Keratinocyte (primary cell): ENCODE results near the gene TLR1. TPM values are rescaled to one million over a fixed set of nuclear protein-coding genes. Genes with fewer than 3 reads are reported as not detected.
A peak's percentile ranks its signal among the peaks of the same experiment; 100 is the strongest.

Experiments used
- DNase-seq: peaks from one replicate; pipeline ENCODE4 v3.0.0-alpha.2; 2011; ENCODE audit warnings: low read depth, missing footprints, low spot score
- FAIRE-seq: peaks from 2 replicates; lab custom pipeline; 2011; peaks lifted over from hg19 to GRCh38; lab: Jason Lieb, UNC
- H2AFZ ChIP-seq: 2 replicates; pipeline ENCODE4 v1.6.0; 2012; ENCODE audit warnings: low read length, control low read depth, inconsistent platforms; ENCODE audit not compliant: control insufficient read depth
- H3K27ac ChIP-seq: 2 replicates; pipeline ENCODE4 v1.5.1; 2011; ENCODE audit warnings: low read length; ENCODE audit not compliant: control insufficient read depth, insufficient read depth
- H3K27me3 ChIP-seq: 3 replicates; pipeline ENCODE4 v1.6.0; 2011; ENCODE audit warnings: low read length; ENCODE audit not compliant: control insufficient read depth, insufficient read depth; ENCODE audit errors: extremely low read depth
- H3K36me3 ChIP-seq, 2 experiments: 2 replicates in 1 of 2; 3 replicates in 1 of 2; pipeline ENCODE4 v1.5.1; 2011; ENCODE audit warnings: low read length in 2 of 2, mild to moderate bottlenecking in 1 of 2; ENCODE audit not compliant: control insufficient read depth in 2 of 2, insufficient read depth in 2 of 2; ENCODE audit errors: extremely low read depth in 1 of 2
- H3K4me1 ChIP-seq: 3 replicates; pipeline ENCODE4 v1.5.1; 2011; ENCODE audit warnings: low read length; ENCODE audit not compliant: control insufficient read depth, insufficient read depth; ENCODE audit errors: extremely low read depth
- H3K4me2 ChIP-seq: 3 replicates; pipeline ENCODE4 v1.6.0; 2011; ENCODE audit warnings: low read depth, low read length; ENCODE audit not compliant: control insufficient read depth, insufficient read depth; ENCODE audit errors: extremely low read depth
- H3K4me3 ChIP-seq, 3 experiments: fragments of 200-600 bp in 1 of 3; sonication (generic) in 1 of 3; 2 replicates in 2 of 3; 3 replicates in 1 of 3; pipeline ENCODE4 v1.5.1; 2011 to 2016; ENCODE audit warnings: low read length in 3 of 3, mild to moderate bottlenecking in 3 of 3, control low read depth in 2 of 3, inconsistent platforms in 1 of 3, low read depth in 1 of 3, mixed read lengths in 1 of 3, mixed run types in 1 of 3, moderate library complexity in 1 of 3; ENCODE audit not compliant: control insufficient read depth in 2 of 3, insufficient read depth in 2 of 3; ENCODE audit errors: extremely low read depth in 1 of 3
- H3K79me2 ChIP-seq: 2 replicates; pipeline ENCODE4 v1.6.0; 2012; ENCODE audit warnings: low read length; ENCODE audit not compliant: control insufficient read depth, insufficient read depth
- H3K9ac ChIP-seq: 3 replicates; pipeline ENCODE4 v1.6.0; 2011; ENCODE audit warnings: low read length; ENCODE audit not compliant: control insufficient read depth, insufficient read depth; ENCODE audit errors: extremely low read depth
- H3K9me1 ChIP-seq: 3 replicates; pipeline ENCODE4 v1.6.0; 2011; ENCODE audit warnings: low read length; ENCODE audit not compliant: control insufficient read depth, insufficient read depth; ENCODE audit errors: extremely low read depth
- H3K9me3 ChIP-seq: 2 replicates; pipeline ENCODE4 v1.5.1; 2012; ENCODE audit warnings: low read depth, low read length; ENCODE audit not compliant: control insufficient read depth
- H4K20me1 ChIP-seq: 3 replicates; pipeline ENCODE4 v1.6.0; 2011; ENCODE audit warnings: low read length; ENCODE audit not compliant: control insufficient read depth, insufficient read depth; ENCODE audit errors: extremely low read depth
- CTCF ChIP-seq, 3 experiments: IDR thresholded peaks in 1 of 3; conservative IDR thresholded peaks in 1 of 3; optimal IDR thresholded peaks in 1 of 3; 2 replicates in 2 of 3; 3 replicates in 1 of 3; pipeline versions ENCODE3 to v1.5.1; 2011; ENCODE audit warnings: low read length in 3 of 3, mild to moderate bottlenecking in 3 of 3, moderate library complexity in 2 of 3, control low read depth in 1 of 3, inconsistent platforms in 1 of 3; ENCODE audit not compliant: insufficient read depth in 2 of 3; ENCODE audit errors: extremely low read depth in 1 of 3
- EZH2 ChIP-seq: IDR thresholded peaks from one replicate; pipeline ENCODE4 v1.6.1; 2012; ENCODE audit warnings: inconsistent platforms, mild to moderate bottlenecking, low read length, moderate library complexity
- dilution Hi-C: fragments of 300-500 bp; cut with MboI; formaldehyde crosslinking; loops from one replicate; pipeline ENCODE4 v1.7.0; 2020; ENCODE audit warnings: low sequenced_read_pairs; ENCODE audit not compliant: extremely low pct_ligation_motif_present
- polyA plus RNA-seq, 5 experiments: library from polyadenylated mRNA; depleted of rRNA in 3 of 5; stranded (reverse) in 3 of 5; stranded (forward) in 1 of 5; unstranded in 1 of 5; fragments of >200 nt; gene quantifications; 1 replicate in 1 of 5; 2 replicates in 3 of 5; 3 replicates in 1 of 5; pipeline versions ENCODE4 v1.2.1 to v1.2.3, GENCODE V29; 2011 to 2012; ENCODE audit warnings: missing spikeins in 2 of 5, low read depth in 1 of 5, low replicate concordance in 1 of 5

TLR1 gene
- polyA plus RNA-seq, 1 donor (not counting 4 experiments of a cell fraction or from before 2014, with no cell fraction given): 0.73 TPM

GRCh38 chr4:38784141-38784540, 20.4 kb downstream of the TLR1 start:
- Histone ChIP-seq H2AFZ (no peak overlapping the region), H3K36me3 (no peaks in the 10 kb centered on the region), H3K4me2 (no peak overlapping the region), H3K27me3 (no peaks in the 10 kb centered on the region), H3K9me3 (no peaks in the 10 kb centered on the region), H3K9ac (no peak overlapping the region), H3K9me1 (no peaks in the 10 kb centered on the region), H4K20me1 (no peaks in the 10 kb centered on the region), H3K4me3 (no peak overlapping the region), H3K27ac (no peak overlapping the region), H3K79me2 (no peaks in the 10 kb centered on the region), H3K4me1 (peaks cover 6% of the 10 kb centered on the region)
- TF ChIP-seq CTCF (optimal IDR thresholded peaks at IDR 0.05 in 1 of 3, IDR thresholded peaks at IDR 0.05 in 1 of 3, conservative IDR thresholded peaks at IDR 0.05 in 1 of 3; ENCODE audit: extremely low read depth in 1 of 3, insufficient read depth in 2 of 3, low read length in 3 of 3) (no peak), EZH2 (no peak)
- DNase-seq (no peak), FAIRE-seq (no peak)
- dilution Hi-C loops: no loop called here

GRCh38 chr4:38783109-38783460, 21.5 kb downstream of the TLR1 start:
- Histone ChIP-seq H3K9me3 (no peaks in the 10 kb centered on the region), H2AFZ (no peak overlapping the region), H3K27me3 (no peaks in the 10 kb centered on the region), H3K36me3 (no peaks in the 10 kb centered on the region), H3K9ac (no peak overlapping the region), H3K79me2 (no peaks in the 10 kb centered on the region), H3K4me3 (no peak overlapping the region), H3K4me2 (no peak overlapping the region), H3K9me1 (no peaks in the 10 kb centered on the region), H4K20me1 (no peaks in the 10 kb centered on the region), H3K27ac (no peak overlapping the region), H3K4me1 (peaks cover 4% of the 10 kb centered on the region)
- TF ChIP-seq CTCF (optimal IDR thresholded peaks at IDR 0.05 in 1 of 3, IDR thresholded peaks at IDR 0.05 in 1 of 3, conservative IDR thresholded peaks at IDR 0.05 in 1 of 3; ENCODE audit: extremely low read depth in 1 of 3, insufficient read depth in 2 of 3, low read length in 3 of 3) (peak in 1 of 3 experiments; percentile 5), EZH2 (no peak)
- no peak for DNase-seq
- FAIRE-seq: no peak
- dilution Hi-C loops: no loop called here
